Measurements from ENCODE around the gene CHCHD6. TPM values are rescaled to one million over a fixed set of nuclear protein-coding genes. Genes with fewer than 3 reads are reported as not detected.

CHCHD6 gene
- polyA plus RNA-seq, 4 donors, result 16.1 to 24.0 (median 18.6) TPM

DNA sequence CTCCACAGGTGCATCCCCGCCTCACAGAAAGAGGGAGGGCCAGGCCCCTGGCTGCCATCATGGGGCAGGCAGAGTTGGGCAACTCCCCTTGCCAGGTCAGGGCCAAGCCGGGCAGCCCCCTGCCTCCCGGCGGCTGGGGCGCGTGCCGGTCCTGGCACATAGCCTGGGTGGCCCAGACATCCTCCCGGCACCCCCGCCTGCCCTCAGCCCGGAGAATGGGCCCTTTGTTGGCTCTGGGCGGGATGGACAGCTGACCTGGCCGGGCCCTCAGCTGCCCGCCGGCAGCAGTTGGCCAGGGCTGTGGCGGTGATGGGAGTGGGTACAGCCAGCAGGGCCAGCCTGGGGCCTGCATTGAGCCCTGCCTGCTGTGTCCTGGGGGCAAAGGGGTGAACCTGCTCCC, 295.3 kb downstream of the CHCHD6 start:
- DNase-seq (ENCODE audit: low read depth in 4 of 4, low spot score in 3 of 4), result no peak

DNA sequence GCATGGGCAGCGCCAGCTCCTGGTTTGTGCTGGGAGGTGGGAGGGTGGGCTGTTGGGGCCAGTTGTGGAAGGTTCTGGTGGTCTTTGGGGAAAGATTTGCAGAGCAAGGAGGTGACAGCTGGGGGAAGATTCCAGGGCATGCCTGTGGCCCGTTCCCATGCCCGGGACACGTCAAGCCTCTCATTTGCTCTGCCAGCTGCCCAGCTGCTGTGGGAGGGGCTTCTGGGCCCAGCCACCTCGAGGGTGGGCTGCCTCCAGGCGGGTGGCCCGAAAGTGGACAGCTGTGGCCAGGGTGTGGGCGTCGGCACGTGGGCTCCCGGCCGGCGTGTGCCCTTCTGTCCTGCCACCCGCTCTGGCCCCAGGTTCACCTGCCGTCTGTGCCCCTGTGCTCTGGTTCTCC, 296.1 kb downstream of the CHCHD6 start:
- no peak for DNase-seq (ENCODE audit: low read depth in 4 of 4, low spot score in 3 of 4)

DNA sequence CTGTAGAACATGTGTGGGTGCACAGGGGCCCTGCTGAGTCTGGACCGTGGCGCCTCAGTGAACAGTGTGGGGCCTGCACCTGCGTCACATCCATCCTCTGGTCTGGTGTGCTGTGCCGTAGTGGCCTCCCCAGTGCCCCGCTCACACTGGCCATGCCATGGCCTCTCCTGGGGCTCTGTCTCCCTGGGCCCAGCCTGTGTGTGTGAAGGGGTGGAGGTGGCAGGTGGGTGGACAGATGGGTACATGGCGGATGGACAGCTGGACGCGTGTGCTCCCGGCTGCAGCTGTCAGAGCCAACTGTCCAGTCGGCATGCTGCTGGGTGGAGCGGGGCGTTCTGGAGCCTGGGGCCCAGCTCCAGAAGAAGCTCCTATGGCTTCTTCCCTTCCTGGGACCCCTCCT, 296.7 kb downstream of the CHCHD6 start:
- no peak for DNase-seq (ENCODE audit: low read depth in 4 of 4, low spot score in 3 of 4)

DNA sequence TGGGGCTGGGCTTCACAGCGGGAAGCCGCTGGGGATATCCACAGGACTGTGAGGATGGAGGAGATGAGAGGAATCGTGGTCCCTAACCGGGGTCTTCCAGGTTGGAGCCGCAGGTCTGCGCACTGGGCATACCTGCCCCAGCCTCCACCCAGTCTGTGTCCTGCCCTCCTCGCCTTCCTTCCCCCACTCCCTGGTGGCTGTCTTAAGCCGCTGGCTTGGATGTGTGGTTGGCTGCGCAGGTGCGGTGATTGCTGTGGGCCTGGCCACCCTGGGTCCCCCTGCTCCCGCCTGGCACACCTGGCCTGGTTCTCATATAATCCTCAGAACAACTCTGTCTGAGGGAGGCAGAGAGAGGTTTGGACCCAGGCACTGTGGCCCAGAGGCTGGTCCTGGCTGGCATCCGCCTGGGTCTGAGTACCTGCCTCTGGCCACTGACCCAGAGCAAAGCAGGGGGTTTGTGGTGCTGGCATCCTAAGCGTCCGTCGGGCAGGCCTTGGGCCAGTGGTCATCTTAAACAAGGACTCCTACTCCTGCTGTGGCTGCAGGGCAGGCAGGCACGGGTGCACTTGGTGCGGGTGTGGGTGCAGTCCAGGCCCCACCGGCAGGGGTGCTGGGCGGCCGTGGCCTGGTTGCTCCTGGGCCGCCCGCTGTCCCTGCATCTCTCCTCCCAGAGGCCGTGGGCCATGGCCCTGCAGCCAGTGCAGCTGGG, 297.6 kb downstream of the CHCHD6 start:
- no peak for DNase-seq (ENCODE audit: low read depth in 4 of 4, low spot score in 3 of 4)

DNA sequence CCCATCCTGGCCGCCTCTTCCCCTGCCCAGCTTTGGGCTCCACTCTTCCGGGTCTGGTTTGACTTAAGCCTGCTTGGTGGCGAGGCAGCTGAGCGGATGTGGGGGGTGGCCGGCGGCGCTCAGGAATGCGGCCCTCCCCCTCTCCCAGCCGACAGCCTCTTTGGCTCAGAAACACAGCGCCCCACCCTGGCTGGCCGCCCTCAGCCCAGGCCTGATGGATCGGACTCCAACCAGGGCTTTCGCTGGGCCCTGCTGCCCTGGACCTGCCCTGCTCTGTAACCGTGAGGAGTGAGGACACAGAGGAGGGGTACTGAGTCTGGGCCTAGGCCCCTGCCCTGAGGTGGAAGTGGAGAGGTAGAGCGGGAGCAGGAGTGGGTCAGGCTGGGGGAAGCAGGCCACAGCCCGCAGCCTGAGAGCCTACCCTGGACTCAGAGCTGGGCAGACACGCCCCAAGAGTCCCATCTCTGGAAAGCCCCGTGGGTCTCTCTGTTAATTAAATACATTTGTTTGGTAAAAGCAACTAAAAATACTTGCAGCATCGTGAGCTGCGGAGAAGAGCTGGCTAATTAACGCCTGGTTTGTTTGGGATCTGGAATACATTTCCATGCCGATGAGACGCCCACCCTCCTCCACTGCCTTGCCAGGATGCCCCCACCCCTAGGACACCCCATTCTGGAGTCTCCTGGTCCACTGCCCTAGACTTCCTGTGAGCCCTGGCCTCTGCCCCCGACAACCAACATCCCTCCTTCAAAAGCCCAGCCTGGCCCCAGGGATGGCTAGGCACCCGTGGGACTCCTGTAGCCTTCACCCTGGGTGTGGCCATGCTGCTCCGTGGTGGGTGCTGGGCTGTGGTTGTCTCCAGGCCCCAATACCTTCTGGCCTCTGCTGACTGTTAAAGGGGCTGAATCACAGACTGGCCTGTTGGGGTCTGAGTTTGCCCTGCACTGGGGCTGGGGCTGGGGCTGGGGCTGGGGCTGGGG, 298.4 kb downstream of the CHCHD6 start:
- peak; percentile 63 to 73 (median 70) for DNase-seq (ENCODE audit: low read depth in 4 of 4, low spot score in 3 of 4)

DNA sequence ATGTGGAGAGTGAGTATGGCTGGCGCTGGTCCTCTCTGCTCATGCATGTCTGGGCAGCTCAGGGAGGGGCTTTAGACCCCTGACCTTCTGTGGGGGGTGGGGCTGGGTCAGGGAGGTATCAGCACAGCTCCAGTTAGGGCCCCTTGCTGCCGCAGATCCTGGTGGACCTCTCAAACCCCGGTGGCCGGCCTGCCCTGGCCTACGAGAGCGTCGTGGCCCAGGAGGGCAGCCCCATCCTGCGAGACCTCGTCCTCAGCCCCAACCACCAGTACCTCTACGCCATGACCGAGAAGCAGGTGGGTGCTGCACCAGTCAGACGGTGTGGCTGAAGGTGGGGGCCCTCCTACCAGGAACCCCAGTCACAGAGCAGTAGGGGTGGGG, 299.1 kb downstream of the CHCHD6 start:
- no peak for DNase-seq (ENCODE audit: low read depth in 4 of 4, low spot score in 3 of 4)

DNA sequence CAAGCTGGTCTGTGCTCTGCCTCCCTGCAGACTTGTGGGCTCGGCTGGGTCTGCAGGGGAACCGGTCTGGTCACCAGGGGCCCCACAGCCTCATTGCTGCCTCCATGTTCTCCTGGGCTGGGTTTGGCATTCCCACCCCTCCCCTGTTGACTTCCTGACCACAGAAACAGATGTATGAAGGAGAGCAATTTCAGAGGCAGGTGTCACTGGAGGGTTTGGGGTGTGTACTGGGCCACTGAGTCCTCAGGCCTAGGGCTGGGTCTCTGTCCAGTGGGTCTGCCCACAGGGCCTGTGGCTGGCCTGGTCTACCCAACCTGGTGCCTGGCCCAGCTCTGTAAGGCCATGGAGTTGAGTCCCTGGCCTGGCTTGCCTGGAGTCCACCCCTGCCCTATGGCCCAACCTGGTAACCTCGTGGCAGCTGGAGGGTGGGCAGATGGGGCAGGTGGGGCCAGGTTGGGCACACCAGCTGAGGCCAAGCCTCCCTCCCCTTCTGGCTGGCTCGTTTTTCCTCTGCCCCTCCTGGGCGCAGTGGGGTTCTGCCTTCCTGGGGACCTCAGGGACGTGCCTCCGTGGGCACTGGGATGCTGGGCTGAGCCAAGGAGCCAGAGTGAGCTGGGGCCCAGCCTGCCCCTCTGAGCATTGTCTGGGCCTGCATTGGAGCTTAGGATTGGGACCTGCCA, 299.7 kb downstream of the CHCHD6 start:
- no peak for DNase-seq (ENCODE audit: low read depth in 4 of 4, low spot score in 3 of 4)

DNA sequence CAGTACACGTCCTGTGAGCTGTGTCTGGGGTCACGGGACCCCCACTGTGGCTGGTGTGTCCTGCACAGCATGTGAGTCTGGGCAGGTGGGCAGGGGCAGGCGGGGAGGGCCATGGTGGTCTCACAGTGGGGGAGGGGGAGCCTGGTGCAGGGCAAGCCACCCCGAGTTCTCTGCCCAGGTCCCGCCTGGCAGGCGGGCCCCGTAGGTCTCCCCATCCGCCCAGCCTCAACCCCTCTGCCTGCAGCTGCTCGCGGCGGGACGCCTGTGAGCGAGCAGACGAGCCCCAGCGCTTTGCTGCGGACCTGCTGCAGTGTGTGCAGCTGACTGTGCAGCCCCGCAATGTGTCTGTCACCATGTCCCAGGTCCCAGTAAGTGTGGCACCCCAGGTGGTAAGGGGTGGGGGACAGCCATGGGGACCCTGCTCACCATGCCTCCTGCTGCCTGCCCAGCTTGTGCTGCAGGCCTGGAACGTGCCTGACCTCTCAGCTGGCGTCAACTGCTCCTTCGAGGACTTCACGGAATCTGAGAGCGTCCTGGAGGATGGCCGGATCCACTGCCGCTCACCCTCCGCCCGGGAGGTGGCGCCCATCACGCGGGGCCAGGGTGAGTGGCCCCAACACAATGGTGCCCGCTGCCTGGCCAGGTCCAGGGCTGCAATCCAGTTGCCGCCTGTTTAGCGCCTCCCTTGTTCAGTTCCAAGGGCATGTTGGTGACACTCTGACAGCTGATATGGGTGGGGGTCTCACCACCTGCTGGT, 300.8 kb downstream of the CHCHD6 start:
- no peak for DNase-seq (ENCODE audit: low read depth in 4 of 4, low spot score in 3 of 4)

DNA sequence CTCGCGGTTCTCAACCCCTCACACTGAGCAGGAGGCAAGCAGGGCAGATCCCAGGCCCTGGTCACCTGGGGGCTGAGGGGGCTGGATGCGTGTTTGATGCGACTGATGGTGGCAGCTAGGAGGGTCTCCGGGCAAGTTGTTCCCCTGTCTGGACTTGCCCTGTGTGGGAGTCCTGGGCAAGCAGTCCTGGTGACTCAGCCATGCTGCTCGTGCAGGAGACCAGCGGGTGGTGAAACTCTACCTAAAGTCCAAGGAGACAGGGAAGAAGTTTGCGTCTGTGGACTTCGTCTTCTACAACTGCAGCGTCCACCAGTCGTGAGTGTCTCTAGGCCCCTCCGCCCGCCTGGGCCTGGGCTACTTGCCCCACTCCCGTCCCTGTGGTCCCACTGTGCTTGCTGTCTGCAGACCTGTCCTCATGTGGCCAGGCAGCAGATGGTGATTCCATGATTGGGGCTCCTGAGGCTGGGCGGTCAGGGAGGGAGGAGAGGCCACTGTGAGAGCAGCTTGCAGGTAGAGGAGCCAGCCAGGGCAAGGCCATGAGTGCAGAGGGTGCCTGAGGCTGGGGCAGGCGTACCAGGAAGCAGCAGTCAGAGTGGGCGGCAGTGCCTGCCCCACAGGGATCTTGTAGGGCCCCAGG, 301.9 kb downstream of the CHCHD6 start:
- no peak for DNase-seq (ENCODE audit: low read depth in 4 of 4, low spot score in 3 of 4)

DNA sequence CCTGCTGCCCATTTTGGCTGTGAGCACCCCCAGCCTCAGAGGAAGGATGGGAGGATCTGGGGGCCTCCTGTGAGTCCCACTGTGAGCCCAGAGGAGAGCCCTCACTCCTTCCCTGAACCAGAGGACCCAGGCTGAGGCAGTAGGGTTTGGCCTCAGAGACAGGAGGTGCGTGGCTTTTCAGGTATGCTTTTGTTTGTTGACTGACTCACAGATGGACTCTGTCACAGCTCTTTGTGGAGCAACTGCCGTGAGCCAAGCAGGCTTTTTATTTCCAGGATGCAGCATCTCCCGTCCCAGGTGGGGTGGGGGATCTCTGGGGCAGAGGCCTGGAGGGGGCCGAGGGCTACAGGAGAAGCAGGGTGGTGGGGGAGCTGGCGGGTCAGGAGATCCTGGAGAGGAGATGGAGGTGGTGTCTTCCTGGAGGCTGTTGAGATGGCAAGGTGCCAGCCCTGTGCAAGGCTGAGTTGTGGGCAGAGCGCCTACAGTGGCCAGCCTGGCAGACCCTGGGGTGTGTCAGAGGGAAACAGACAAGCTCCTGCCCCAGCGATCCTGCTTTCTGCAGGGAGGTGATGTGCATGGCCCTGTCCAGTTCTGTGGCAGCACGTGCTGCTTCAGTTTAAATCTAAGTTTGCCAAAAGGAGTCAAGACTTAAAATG, 302.9 kb downstream of the CHCHD6 start:
- no peak for DNase-seq (ENCODE audit: low read depth in 4 of 4, low spot score in 3 of 4)

DNA sequence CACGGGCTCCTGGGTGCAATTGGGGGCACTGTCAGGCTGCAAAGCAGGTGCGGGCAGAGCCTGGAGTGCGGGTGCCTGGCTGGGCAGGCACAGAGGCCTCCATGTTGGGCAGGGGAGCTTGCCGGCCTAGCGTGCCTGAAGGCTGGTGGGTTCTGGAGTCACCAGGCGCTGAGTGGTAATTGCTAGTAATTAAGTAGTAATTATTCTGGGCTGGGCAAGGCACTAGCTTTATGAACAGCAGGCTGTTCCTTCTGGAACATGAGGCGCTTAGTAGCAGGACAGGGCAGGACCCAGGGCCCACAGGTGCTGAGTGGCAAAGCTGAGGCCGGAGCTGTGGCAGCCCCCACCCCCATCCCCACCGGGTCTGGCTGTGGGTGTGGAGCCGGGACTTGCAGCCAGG, 304.2 kb downstream of the CHCHD6 start:
- no peak for DNase-seq (ENCODE audit: low read depth in 4 of 4, low spot score in 3 of 4)

DNA sequence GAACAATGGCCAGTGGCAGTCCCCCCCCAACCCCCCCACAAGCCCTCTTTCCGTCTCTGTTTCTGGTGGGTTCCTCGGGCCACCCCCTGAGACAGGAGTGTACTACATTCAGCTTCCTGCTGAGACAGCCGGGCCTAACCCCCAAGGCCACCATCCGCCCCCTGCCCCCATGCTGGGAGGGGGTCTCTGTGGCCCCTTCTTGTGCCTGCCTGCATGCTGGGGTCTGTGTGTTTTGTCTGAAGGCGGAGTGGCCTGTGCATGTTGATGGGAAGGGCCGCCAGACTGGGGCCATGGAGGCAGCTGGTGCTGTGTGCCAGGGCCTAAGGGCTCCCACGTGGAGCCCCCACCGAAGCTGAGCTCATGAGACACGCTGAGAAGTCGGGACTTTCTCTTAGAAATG, 305.5 kb downstream of the CHCHD6 start:
- DNase-seq (ENCODE audit: low read depth in 4 of 4, low spot score in 3 of 4), result no peak

Other genes with a start within 250 kb of the CHCHD6 start
- 10 to 100 TPM; 26.4 to 42.6 (median 30.5) TPM for gene ZXDC, start 228.3 kb upstream of the CHCHD6 start, polyA plus RNA-seq (ENCODE audit: insufficient read length in 4 of 4)
- under 1 TPM in 3 of 4 donors, not detected in 1; 0.13 to 0.22 (median 0.21) TPM for gene UROC1, start 186.5 kb upstream of the CHCHD6 start, polyA plus RNA-seq (ENCODE audit: insufficient read length in 4 of 4)
- 1 to 10 TPM in 3 of 4 donors, under 1 TPM in 1; 0.34 to 5.6 (median 2.8) TPM for gene CHST13, start 180.1 kb upstream of the CHCHD6 start, polyA plus RNA-seq (ENCODE audit: insufficient read length in 4 of 4)
- gene C3orf22, start 145.3 kb upstream of the CHCHD6 start, polyA plus RNA-seq (ENCODE audit: insufficient read length in 4 of 4), result under 1 TPM in 2 of 4 donors, not detected in 2; 0.14 to 0.17 TPM
- gene TXNRD3, start 49.1 kb upstream of the CHCHD6 start, polyA plus RNA-seq (ENCODE audit: insufficient read length in 4 of 4), result 10 to 100 TPM; 19.7 to 23.0 (median 19.8) TPM

Measured in left renal pelvis (tissue), 4 donors.